Body of pancreas (tissue), 4 donors: Measurements from ENCODE around the gene TMEM247.

Experiments used
- CTCF ChIP-seq, 7 experiments: fragments of 450-650 bp in 4 of 7; fragments of 200-600 bp in 3 of 7; sonication (generic) in 3 of 7; IDR thresholded peaks; one replicate each; pipeline ENCODE4 v1.5.1; 2016 to 2019; ENCODE audit warnings: antibody characterized with exemption in 7 of 7
- POLR2A ChIP-seq, 3 donors: fragments of 450-650 bp; IDR thresholded peaks; one replicate each; pipeline ENCODE4 v1.6.1; 2016; ENCODE audit warnings: antibody characterized with exemption in 3 of 3, mild to moderate bottlenecking in 2 of 3

DNA sequence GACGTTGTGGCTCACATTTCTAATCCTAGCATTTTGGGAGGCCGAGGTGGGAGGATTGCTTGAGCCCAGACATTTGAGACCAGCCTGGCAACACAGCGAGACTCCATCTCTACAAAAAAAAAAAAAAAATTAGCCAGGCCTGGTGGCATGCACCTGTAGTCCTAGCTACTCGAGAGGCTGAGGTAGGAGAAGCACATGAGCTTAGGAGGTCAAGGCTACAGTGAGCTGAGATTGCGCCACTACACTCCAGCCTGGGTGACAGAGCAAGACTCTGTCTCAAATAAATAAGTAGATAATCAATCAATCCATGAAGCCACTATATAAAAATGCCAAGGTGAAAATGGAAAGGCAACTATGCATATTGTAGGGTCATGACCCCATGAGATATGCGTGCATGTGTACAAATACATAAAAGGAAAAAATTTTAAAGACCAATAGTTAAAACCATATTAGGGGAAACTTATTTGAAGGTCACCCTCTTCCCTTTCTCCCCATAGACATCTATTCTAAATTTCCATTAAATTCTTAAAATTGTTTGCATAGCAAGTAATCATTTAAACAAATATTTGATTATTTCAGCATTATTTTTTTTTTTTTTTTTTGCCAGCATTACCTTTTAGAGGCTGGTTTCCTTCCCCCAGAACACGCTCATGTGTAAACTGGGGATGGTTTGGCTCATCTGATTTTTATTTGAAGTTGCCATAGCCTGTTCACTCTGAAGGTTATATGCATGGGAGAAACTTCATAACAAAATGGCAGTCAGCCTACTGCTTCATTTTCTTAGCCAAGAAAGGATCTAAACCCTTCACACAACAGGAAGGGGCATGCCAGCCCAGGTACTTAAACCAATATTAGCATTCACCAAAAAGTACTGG is 37.3 kb upstream of the TMEM247 start:
- TF ChIP-seq POLR2A (IDR thresholded peaks at IDR 0.05), result no peak
- no peak for TF ChIP-seq CTCF (IDR thresholded peaks at IDR 0.05)
